ENCODE results near the gene SRPK3.

The SRPK3 gene

DNA sequence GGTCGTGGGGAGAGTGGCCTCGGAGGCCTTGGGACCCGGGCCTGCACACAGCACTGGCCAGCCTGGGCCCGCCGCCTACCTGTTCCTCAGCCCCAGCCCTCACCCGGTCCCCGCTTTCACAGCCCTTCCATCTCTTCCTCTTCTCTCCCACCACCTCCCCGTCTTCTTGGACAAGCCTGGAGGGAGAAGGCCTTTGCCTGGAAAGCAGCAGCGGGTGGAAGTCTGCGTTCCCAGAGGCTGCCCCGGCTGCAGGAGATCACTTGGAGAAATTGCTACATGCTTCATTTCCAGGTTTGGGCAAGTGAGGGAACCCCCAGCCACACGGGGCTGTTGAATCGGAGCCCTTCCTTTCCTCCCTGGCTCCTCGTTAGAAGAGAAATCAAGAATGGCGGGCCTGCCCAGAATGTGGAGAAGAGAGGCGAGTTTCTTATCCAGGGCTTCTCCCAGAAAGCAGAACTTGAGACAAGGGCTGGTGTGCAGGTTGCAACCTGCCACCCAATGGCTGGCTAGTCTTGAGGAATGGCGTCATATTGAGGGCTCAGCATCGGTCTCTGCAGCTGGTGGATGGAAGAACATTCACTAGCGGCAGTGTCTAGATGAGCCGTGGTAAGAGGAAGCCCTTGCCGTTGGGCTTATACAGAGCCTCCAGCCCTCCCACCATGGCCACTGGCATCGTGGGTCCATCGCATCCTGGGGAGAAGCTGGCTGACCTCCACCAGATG is 50.7 kb downstream of the SRPK3 start:
- DNase-seq (ENCODE audit: low spot score) = no peak

DNA sequence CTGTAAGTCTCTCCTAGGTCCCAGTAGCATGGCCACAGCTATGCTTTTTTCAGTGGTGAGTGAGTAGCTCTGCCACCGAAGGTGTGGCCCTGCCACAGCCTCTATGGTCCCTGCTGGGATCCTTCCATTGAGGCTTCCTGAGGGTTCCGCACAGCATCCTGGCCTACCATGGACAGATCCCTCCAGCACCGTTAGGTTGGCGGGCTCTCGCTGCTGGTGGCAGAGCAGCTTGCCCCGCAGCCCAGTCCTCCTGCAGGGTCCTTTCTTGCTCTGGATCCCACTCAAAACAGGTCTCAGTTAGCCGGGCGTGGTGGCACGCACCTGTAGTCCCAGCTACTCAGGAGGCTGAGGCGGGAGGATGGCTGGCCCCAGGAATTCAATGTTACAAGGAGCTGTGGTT is 51.9 kb downstream of the SRPK3 start:
- DNase-seq (ENCODE audit: low spot score) = no peak

Data from CD4-positive, alpha-beta T cell treated with Interleukin-2 at 100 ng/mL for 4 hours (primary cell).